Left lung (tissue), 10 donors: ENCODE data around the gene ASIC4. TPM values are rescaled to one million over a fixed set of nuclear protein-coding genes. Genes with fewer than 3 reads are reported as not detected.

ENCODE experiments used
- ATAC-seq: fragments of 200-7000 bp; cut with Tn5 transposase; one replicate; pipeline ENCODE4 v1.9.1; 2020; ENCODE audit warnings: moderate library complexity
- DNase-seq, 4 donors: peaks; one replicate each; pipeline ENCODE4 v3.0.0-alpha.2; 2013 to 2020
- H3K27ac ChIP-seq, 2 donors: fragments of 200-600 bp; sonication (generic) in 1 of 2; one replicate each; pipeline versions ENCODE4 v1.5.0 to v1.8.0; 2020 to 2021
- H3K27me3 ChIP-seq, 2 donors: fragments of 200-600 bp; sonication (generic) in 1 of 2; one replicate each; pipeline versions ENCODE4 v1.5.0 to v1.8.0; 2020 to 2021
- H3K36me3 ChIP-seq, 2 donors: fragments of 200-600 bp; sonication (generic) in 1 of 2; one replicate each; pipeline versions ENCODE4 v1.5.0 to v1.8.0; 2020 to 2021
- H3K4me1 ChIP-seq, 2 donors: fragments of 200-600 bp; one replicate each; pipeline ENCODE4 v1.8.0; 2021
- H3K4me3 ChIP-seq, 2 donors: fragments of 200-600 bp; sonication (generic) in 1 of 2; one replicate each; pipeline versions ENCODE4 v1.5.0 to v1.8.0; 2020 to 2021; ENCODE audit warnings: mild to moderate bottlenecking in 1 of 2
- H3K9me3 ChIP-seq, 2 donors: fragments of 200-600 bp; sonication (generic) in 1 of 2; one replicate each; pipeline versions ENCODE4 v1.5.0 to v1.8.0; 2020 to 2021
- intact Hi-C, 2 donors: fragments of 100-400 bp; cut with DNase I; formaldehyde crosslinking; loops; one replicate each; pipeline versions ENCODE4 v1.11.2 to v1.14.2; 2022
- polyA plus RNA-seq, 6 donors: library from polyadenylated mRNA; unstranded; fragments of 120-200 nt; gene quantifications; one replicate each; pipeline ENCODE4 v1.2.1, GENCODE V29; 2013; ENCODE audit not compliant: insufficient read length in 6 of 6
- total RNA-seq, 2 donors: library from RNA; stranded (reverse); fragmentation: NEBNext Ultra II Directional; extraction: Animal tissue kit (Norgen Biotek cat#: 25700); gene quantifications; one replicate each; pipeline ENCODE4 v1.2.1, GENCODE V29; 2021
- TF ChIP-seq, protein P1 (sequence below), 2 donors: fragments of 200-600 bp; sonication (generic) in 1 of 2; IDR thresholded peaks; one replicate each; pipeline versions ENCODE4 v1.5.0 to v1.8.0; 2021; ENCODE audit warnings: antibody characterized with exemption in 2 of 2
- donor health status: DM: no; HTN: yes; CAD: no.
- donor health status: DM: no; HTN: no; CAD: no.

The ASIC4 gene
- total and polyA plus RNA-seq, 8 donors = 0.07 to 0.37 (median 0.20) TPM; not detected in 2

DNA sequence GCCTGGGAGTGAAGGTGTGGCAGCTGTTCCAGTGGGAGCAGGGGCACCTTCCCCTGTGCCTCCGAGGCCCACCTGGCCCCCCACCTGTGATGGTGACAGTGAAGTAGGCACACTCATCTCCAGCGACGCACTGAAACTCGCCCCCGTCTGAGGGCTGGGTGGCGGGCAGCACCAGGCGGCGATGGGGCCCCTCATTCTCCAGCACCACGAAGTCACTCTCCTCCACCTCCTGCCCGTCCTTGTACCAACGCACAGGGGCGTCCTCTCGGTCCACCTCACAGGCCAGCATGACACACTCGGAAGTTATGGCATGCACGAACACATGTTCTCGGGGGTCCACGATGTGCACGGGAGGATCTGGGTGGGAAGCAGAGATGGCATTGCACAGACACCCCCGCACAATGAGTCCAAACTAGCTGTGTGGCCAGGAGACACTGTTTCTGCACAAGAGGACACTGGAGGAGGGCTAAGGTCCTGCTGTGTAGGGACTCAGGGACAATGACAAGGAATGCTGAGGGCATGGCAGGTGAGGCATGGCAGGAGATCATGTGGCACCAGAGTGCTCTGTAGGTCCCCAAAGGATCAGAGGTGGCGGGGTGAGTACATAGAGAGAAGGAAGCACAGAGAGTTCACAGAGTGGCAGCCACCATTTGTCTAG lies 49.1 kb downstream of the ASIC4 start:
- H3K9me3 ChIP-seq = no peaks in the 10 kb centered on the region
- no peaks in the 10 kb centered on the region for H3K4me1 ChIP-seq
- TF ChIP-seq, protein P1, sequence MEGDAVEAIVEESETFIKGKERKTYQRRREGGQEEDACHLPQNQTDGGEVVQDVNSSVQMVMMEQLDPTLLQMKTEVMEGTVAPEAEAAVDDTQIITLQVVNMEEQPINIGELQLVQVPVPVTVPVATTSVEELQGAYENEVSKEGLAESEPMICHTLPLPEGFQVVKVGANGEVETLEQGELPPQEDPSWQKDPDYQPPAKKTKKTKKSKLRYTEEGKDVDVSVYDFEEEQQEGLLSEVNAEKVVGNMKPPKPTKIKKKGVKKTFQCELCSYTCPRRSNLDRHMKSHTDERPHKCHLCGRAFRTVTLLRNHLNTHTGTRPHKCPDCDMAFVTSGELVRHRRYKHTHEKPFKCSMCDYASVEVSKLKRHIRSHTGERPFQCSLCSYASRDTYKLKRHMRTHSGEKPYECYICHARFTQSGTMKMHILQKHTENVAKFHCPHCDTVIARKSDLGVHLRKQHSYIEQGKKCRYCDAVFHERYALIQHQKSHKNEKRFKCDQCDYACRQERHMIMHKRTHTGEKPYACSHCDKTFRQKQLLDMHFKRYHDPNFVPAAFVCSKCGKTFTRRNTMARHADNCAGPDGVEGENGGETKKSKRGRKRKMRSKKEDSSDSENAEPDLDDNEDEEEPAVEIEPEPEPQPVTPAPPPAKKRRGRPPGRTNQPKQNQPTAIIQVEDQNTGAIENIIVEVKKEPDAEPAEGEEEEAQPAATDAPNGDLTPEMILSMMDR (IDR thresholded peaks at IDR 0.05) = no peak
- H3K27ac ChIP-seq = no peak overlapping the region
- no peaks in the 10 kb centered on the region for H3K27me3 ChIP-seq
- H3K36me3 ChIP-seq = peaks cover 0 to 3% of the 10 kb centered on the region in 2 donors
- H3K4me3 ChIP-seq = no peak overlapping the region
- intact Hi-C loops = no loop called here
- ATAC-seq (no peak), DNase-seq (no peak)

DNA sequence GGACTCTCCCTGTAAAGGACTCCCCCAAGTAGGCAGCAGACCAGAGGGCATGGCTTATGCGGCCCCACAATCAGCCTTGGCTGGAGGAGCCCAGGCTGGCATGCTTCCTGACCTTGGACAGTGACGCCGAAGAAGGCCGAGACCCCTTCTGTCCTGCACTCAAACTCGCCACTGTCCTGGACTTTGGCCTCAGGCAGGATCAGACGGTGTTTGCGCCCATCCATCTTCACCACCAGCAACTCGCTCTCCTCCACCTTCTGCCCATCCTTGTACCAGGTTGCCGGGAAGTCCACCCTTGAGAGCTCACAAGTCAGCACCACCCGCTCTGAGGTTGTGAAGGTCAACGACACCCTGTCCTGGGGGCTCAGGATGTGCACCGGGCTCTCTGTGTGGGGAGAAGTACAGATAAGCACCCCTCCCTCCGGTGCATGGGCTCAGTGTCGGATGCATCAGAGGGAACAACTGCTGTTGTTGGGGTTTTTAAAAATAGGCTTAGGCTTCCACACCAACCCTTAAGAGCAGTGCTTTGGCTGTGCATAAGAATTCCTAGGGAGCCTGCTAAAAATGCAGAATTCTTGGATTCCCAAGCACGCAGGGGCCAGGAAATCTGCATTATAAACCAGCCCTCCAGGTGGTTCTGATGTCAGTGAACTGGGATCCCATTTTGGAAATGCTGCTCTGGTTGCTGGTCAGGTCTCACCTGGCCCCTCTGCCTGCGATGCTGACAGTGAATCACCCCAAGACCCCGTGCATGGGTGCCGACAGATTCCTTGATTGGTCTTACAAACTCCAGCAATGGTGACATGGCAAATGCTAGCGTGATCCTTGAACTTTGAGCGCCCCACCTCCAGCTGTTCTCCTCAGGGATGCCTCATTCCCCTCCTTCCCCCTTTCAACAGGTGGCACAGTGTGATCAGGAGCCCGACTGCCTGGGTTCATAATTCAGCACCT lies 51.1 kb downstream of the ASIC4 start:
- intact Hi-C loops = no loop called here
- DNase-seq = no peak
- Histone ChIP-seq H3K36me3 (peaks cover 0 to 3% of the 10 kb centered on the region in 2 donors), H3K27me3 (peaks cover 0 to 17% of the 10 kb centered on the region in 2 donors), H3K27ac (no peak overlapping the region), H3K9me3 (no peaks in the 10 kb centered on the region), H3K4me1 (peaks cover 0 to 8% of the 10 kb centered on the region in 2 donors), H3K4me3 (no peak overlapping the region)
- TF ChIP-seq, protein P1 (IDR thresholded peaks at IDR 0.05) = no peak
- no peak for ATAC-seq

DNA sequence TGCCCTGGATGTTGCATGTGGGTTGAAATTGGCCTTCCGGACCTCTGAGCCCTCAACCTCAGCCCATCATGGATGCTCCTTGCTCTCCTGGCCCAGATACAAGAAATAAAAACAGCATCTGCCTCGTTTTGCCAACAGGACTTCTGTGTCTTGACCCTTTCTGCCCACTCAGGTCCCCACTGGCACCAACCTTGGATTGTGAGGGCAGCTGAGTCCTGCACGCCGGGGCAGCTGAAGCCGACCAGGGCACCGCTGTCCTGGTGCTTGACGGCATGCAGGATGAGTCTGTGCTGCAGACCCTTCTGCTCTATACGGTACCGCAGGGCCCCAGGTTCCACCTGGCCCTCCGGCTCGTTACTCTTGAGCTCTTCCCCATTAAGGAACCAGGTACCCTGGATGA lies 52.4 kb downstream of the ASIC4 start:
- Histone ChIP-seq H3K9me3 (no peaks in the 10 kb centered on the region), H3K27me3 (peaks cover 0 to 29% of the 10 kb centered on the region in 2 donors), H3K36me3 (peaks cover 0 to 3% of the 10 kb centered on the region in 2 donors), H3K27ac (no peak overlapping the region), H3K4me1 (peaks cover 0 to 17% of the 10 kb centered on the region in 2 donors), H3K4me3 (no peak overlapping the region)
- intact Hi-C loops = no loop called here
- no peak for ATAC-seq
- DNase-seq = peak in 1 of 4 donors; percentile 77
- TF ChIP-seq, protein P1 (IDR thresholded peaks at IDR 0.05) = no peak

DNA sequence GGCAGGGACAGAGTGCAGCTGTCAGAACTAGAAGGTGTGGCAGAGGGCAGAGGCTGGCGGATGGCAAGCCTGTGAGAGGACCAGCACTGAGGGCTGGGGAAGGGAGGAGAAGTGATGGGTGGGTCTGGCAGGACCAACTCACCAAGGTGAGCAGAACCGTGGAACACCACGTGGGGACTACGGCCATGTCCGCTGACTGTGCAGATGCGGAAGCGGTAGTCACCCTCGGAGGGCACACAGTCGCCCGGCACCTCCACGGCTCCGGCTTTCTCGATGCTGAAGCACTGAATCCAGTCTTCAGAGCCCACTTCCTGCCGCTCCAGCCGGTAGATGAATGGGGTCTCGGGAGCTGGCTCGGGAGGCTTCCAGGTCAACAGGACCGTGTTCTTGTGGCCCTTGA lies 52.8 kb downstream of the ASIC4 start:
- TF ChIP-seq, protein P1 (IDR thresholded peaks at IDR 0.05) = no peak
- H3K27ac ChIP-seq = no peak overlapping the region
- no peak for DNase-seq
- intact Hi-C loops = no loop called here
- no peaks in the 10 kb centered on the region for H3K9me3 ChIP-seq
- no peak for ATAC-seq
- peaks cover 0 to 33% of the 10 kb centered on the region in 2 donors for H3K27me3 ChIP-seq
- no peak overlapping the region for H3K4me3 ChIP-seq
- H3K4me1 ChIP-seq = peaks cover 0 to 17% of the 10 kb centered on the region in 2 donors
- peaks cover 0 to 3% of the 10 kb centered on the region in 2 donors for H3K36me3 ChIP-seq

DNA sequence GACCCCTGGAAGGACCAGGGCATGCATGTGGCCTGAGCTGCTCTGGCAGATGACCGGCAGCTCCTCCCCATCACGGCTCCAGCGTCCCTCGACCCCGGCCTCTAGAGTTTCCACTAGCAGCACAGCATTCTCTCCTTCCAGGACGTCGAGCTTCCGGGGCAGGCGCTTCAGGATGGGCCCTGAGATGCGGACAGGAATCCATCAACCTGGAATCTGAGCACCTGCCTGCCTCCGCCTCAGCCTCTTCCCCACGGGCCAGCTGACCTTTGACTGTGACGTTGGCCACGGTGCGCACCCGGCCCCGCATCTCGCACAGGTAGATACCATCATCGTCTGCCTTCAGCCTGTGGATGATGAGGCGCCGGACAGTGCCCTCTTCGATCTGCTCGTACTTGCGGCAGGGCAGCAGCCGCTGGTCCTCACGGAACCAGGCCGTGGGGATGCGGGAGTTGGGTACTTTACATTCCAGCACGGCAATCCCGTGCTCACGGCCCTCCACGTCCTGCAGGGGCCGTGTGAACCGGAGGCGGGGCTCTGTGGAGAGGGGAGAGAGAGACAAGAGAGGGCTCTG lies 53.6 kb downstream of the ASIC4 start:
- TF ChIP-seq, protein P1 (IDR thresholded peaks at IDR 0.05) = no peak
- intact Hi-C loops = no loop called here
- DNase-seq (no peak), ATAC-seq (no peak)
- peaks cover 0 to 17% of the 10 kb centered on the region in 2 donors for H3K4me1 ChIP-seq
- H3K36me3 ChIP-seq = peaks cover 0 to 3% of the 10 kb centered on the region in 2 donors
- no peak overlapping the region for H3K4me3 ChIP-seq
- H3K9me3 ChIP-seq = no peaks in the 10 kb centered on the region
- H3K27me3 ChIP-seq = peaks cover 0 to 41% of the 10 kb centered on the region in 2 donors
- no peak overlapping the region for H3K27ac ChIP-seq
